ENCODE measurements around the gene YIF1A.

DNA sequence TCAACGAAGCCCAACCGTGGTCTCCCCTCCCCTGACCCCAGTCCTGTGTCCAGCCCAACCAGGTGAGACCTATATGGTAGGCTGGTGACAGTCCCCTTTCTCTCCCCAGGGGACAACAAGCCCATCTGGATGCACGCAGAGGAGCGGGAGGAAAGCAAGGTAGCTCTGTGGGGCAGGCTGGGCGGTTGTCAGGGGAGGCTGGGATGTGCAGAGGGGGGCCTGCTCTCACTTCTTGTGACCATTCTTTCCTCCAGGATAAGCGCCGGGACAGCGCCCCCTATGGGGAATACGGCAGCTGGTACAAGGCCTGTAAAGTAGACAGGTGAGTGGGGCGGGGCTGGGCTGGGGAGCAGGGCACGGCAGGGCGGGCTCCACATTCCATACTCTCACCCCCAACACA lies 24.0 kb downstream of the YIF1A start:
- TF ChIP-seq, protein P1, sequence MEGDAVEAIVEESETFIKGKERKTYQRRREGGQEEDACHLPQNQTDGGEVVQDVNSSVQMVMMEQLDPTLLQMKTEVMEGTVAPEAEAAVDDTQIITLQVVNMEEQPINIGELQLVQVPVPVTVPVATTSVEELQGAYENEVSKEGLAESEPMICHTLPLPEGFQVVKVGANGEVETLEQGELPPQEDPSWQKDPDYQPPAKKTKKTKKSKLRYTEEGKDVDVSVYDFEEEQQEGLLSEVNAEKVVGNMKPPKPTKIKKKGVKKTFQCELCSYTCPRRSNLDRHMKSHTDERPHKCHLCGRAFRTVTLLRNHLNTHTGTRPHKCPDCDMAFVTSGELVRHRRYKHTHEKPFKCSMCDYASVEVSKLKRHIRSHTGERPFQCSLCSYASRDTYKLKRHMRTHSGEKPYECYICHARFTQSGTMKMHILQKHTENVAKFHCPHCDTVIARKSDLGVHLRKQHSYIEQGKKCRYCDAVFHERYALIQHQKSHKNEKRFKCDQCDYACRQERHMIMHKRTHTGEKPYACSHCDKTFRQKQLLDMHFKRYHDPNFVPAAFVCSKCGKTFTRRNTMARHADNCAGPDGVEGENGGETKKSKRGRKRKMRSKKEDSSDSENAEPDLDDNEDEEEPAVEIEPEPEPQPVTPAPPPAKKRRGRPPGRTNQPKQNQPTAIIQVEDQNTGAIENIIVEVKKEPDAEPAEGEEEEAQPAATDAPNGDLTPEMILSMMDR (conservative IDR thresholded peaks at IDR 0.05; ENCODE audit: low read depth, low read length): peak; percentile 37
- TF ChIP-seq SMC3 (IDR thresholded peaks at IDR 0.05; ENCODE audit: low read depth, low read length): no peak
- TF ChIP-seq CHD1 (IDR thresholded peaks at IDR 0.05; ENCODE audit: low read depth, low read length): no peak
- TF ChIP-seq POLR2A (IDR thresholded peaks at IDR 0.05; ENCODE audit: low read depth, low read length): no peak
- no peak for TF ChIP-seq FOS (IDR thresholded peaks at IDR 0.05; ENCODE audit: low read depth, low read length)
- no peak for TF ChIP-seq RFX5 (IDR thresholded peaks at IDR 0.05; ENCODE audit: low read depth, low read length)
- no peak for TF ChIP-seq CEBPB (IDR thresholded peaks at IDR 0.05; ENCODE audit: low read depth, low read length)
- TF ChIP-seq RAD21 (IDR thresholded peaks at IDR 0.05; ENCODE audit: low read length): no peak
- no peak for TF ChIP-seq NFE2L2 (IDR thresholded peaks at IDR 0.05; ENCODE audit: low read depth, low read length)
- TF ChIP-seq MXI1 (IDR thresholded peaks at IDR 0.05; ENCODE audit: borderline replicate concordance, low read depth, low read length): no peak
- no peak for TF ChIP-seq BHLHE40 (IDR thresholded peaks at IDR 0.05; ENCODE audit: low read depth, low read length)
- TF ChIP-seq RCOR1 (IDR thresholded peaks at IDR 0.05; ENCODE audit: insufficient replicate concordance, low read length): no peak
- TF ChIP-seq, protein P2, sequence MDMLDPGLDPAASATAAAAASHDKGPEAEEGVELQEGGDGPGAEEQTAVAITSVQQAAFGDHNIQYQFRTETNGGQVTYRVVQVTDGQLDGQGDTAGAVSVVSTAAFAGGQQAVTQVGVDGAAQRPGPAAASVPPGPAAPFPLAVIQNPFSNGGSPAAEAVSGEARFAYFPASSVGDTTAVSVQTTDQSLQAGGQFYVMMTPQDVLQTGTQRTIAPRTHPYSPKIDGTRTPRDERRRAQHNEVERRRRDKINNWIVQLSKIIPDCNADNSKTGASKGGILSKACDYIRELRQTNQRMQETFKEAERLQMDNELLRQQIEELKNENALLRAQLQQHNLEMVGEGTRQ (IDR thresholded peaks at IDR 0.05; ENCODE audit: low read depth, low read length): no peak
